Mucosa of rectum (tissue), 2 donors: ENCODE data around the gene ERG28.
"Not testable (repeated sequence)": the region's sequence is repeated elsewhere in the genome, so short reads cannot be mapped to it uniquely, and the experiment has no call there.

Experiments
- H3K27ac ChIP-seq, 2 donors: one replicate each; pipeline ENCODE4 v1.7.0; 2013; ENCODE audit warnings: inconsistent platforms in 2 of 2, low read depth in 2 of 2, low read length in 2 of 2
- H3K27me3 ChIP-seq, 2 donors: one replicate each; pipeline ENCODE4 v1.7.0; 2013; ENCODE audit warnings: low read length in 2 of 2; ENCODE audit not compliant: control insufficient read depth in 2 of 2, insufficient read depth in 2 of 2
- H3K36me3 ChIP-seq, 2 donors: one replicate each; pipeline ENCODE4 v1.7.0; 2013; ENCODE audit warnings: low read length in 2 of 2; ENCODE audit not compliant: control insufficient read depth in 2 of 2, insufficient read depth in 2 of 2
- H3K4me1 ChIP-seq, 2 donors: one replicate each; pipeline ENCODE4 v1.7.0; 2013; ENCODE audit warnings: low read length in 2 of 2, mild to moderate bottlenecking in 1 of 2; ENCODE audit not compliant: control insufficient read depth in 2 of 2, insufficient read depth in 2 of 2
- H3K4me3 ChIP-seq, 2 donors: one replicate each; pipeline ENCODE4 v1.7.0; 2013; ENCODE audit warnings: low read length in 2 of 2
- H3K9ac ChIP-seq, 2 donors: one replicate each; pipeline ENCODE4 v1.7.0; 2013; ENCODE audit warnings: low read length in 2 of 2, low read depth in 1 of 2, mild to moderate bottlenecking in 1 of 2
- H3K9me3 ChIP-seq, 2 donors: one replicate each; pipeline ENCODE4 v1.7.0; 2013; ENCODE audit warnings: low read length in 2 of 2; ENCODE audit not compliant: control insufficient read depth in 2 of 2
- donor health status: healthy.
- donor health status: Normal muscosa, but diverticular disease.

The ERG28 gene

GRCh38 chr14:75609606-75610475 is 50.8 kb downstream of the ERG28 start:
- Histone ChIP-seq H3K9me3 (no peaks in the 10 kb centered on the region), H3K4me1 (no peaks in the 10 kb centered on the region), H3K36me3 (no peaks in the 10 kb centered on the region), H3K27ac (peak overlapping the region in 1 of 2 donors; percentile 31), H3K9ac (no peak overlapping the region), H3K4me3 (no peak overlapping the region), H3K27me3 (no peaks in the 10 kb centered on the region)

- H3K27ac ChIP-seq, result no peak overlapping the region
- H3K36me3 ChIP-seq, result no peaks in the 10 kb centered on the region
- H3K4me3 ChIP-seq, result no peak overlapping the region
- H3K27me3 ChIP-seq, result no peaks in the 10 kb centered on the region
- no peaks in the 10 kb centered on the region for H3K4me1 ChIP-seq
- no peak overlapping the region for H3K9ac ChIP-seq
- H3K9me3 ChIP-seq, result no peaks in the 10 kb centered on the region
These were observed 51.6 kb downstream of the ERG28 start for GRCh38 chr14:75609116-75609515.

GRCh38 chr14:75607842-75608640 is 52.6 kb downstream of the ERG28 start:
- Histone ChIP-seq H3K4me3 (no peak overlapping the region), H3K27me3 (no peaks in the 10 kb centered on the region), H3K27ac (no peak overlapping the region), H3K9me3 (no peaks in the 10 kb centered on the region), H3K36me3 (no peaks in the 10 kb centered on the region), H3K9ac (no peak overlapping the region), H3K4me1 (no peaks in the 10 kb centered on the region)

GRCh38 chr14:75607044-75607443 is 53.6 kb downstream of the ERG28 start:
- no peaks in the 10 kb centered on the region for H3K9me3 ChIP-seq
- H3K4me1 ChIP-seq, result peaks cover 0 to 4% of the 10 kb centered on the region in 2 donors

GRCh38 chr14:75605916-75606315 is 54.8 kb downstream of the ERG28 start:
- Histone ChIP-seq H3K36me3 (no peaks in the 10 kb centered on the region), H3K27ac (no peak overlapping the region), H3K9ac (no peak overlapping the region), H3K9me3 (no peaks in the 10 kb centered on the region), H3K4me3 (no peak overlapping the region), H3K27me3 (no peaks in the 10 kb centered on the region), H3K4me1 (peaks cover 0 to 4% of the 10 kb centered on the region in 2 donors)

More at GRCh38 chr14:75607044-75607443, 53.6 kb downstream of the ERG28 start:
- H3K9ac ChIP-seq, result no peak overlapping the region
- no peaks in the 10 kb centered on the region for H3K36me3 ChIP-seq
- no peak overlapping the region for H3K27ac ChIP-seq
- H3K4me3 ChIP-seq, result no peak overlapping the region
- no peaks in the 10 kb centered on the region for H3K27me3 ChIP-seq

- Histone ChIP-seq H3K9me3 (no peaks in the 10 kb centered on the region), H3K4me1 (peaks cover 0 to 4% of the 10 kb centered on the region in 2 donors), H3K9ac (no peak overlapping the region), H3K27ac (no peak overlapping the region), H3K36me3 (no peaks in the 10 kb centered on the region), H3K4me3 (no peak overlapping the region), H3K27me3 (no peaks in the 10 kb centered on the region)
These were observed 55.5 kb downstream of the ERG28 start for GRCh38 chr14:75604979-75605851.

- Histone ChIP-seq H3K36me3 (no peaks in the 10 kb centered on the region), H3K9ac (no peak overlapping the region), H3K4me1 (peaks cover 0 to 4% of the 10 kb centered on the region in 2 donors), H3K27me3 (no peaks in the 10 kb centered on the region), H3K27ac (no peak overlapping the region), H3K9me3 (no peaks in the 10 kb centered on the region), H3K4me3 (no peak overlapping the region)
These were observed 58.2 kb downstream of the ERG28 start for GRCh38 chr14:75602503-75602902.

- not testable (repeated sequence) for H3K27me3 ChIP-seq, H3K27ac ChIP-seq, H3K9ac ChIP-seq, H3K36me3 ChIP-seq, H3K4me3 ChIP-seq, H3K9me3 ChIP-seq, H3K4me1 ChIP-seq
These were observed 59.6 kb downstream of the ERG28 start for GRCh38 chr14:75601061-75601460.

- not testable (repeated sequence) for H3K27me3 ChIP-seq, H3K9me3 ChIP-seq, H3K9ac ChIP-seq, H3K36me3 ChIP-seq, H3K27ac ChIP-seq, H3K4me1 ChIP-seq, H3K4me3 ChIP-seq
These were observed 60.6 kb downstream of the ERG28 start for GRCh38 chr14:75600100-75600499.
